LNCAP (cell line): ENCODE results near the gene USP35.

Source experiments
- CTCF ChIP-seq: fragments of 450-650 bp; IDR thresholded peaks from 2 replicates; pipeline ENCODE4 v1.5.1; 2017; ENCODE audit warnings: mild to moderate bottlenecking

Gene USP35

GRCh38 chr11:78188286-78189173 lies at the start of gene USP35, which contains the start of gene KCTD21:
USP35 (plus strand) TSS chr11:78188919; CDS start chr11:78196246, 7,327 bp downstream.
KCTD21 (minus strand) TSS chr11:78188626; CDS start chr11:78174554, 14,072 bp downstream.
- no peak for TF ChIP-seq CTCF

DNA sequence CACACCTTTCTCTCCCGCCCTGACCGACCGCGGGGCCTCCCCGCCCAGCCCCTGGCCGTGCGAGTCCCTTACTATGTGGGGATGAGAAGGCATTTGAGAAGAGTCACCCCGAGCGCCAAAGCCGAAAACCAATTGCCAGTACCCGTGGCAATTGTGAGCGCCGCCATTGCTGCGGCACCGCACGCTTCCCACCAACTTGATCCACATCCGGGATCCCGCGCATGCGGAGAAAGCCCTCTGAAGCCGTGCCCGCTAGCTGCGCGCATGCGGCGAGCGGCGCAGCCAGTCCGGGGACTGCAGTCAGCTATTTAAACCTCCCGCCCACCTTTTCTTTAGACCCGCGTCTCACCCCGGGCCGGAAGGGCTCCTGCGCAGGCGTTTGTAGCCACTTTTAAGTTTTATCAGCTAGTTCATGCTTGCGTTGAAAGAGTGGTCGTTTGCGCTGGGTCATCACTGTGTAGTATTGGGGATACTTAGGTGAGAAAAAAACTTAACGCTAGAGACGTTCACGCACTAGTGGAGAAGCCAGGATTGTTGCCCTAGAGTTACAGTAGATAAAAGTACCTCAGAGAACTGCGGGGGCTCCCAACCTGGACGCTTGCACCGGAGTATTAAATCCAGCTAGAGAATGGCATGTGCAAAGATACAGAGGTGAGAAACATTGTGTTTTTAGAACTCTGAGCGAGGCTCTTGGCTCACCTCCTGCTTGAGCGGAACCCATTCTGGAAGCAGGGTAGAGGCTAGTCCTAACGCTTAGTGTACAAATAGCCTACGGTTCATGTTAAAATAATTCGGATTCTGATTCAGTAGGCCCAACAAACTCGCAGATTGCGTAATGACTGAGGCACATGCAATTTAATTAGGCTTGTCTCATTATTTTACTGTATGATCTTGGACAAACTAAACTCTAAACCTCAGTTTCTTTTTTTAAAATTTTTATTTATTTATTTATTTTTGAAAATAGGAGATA lies 49.0 kb upstream of the USP35 start, which contains the start of gene ALG8:
TSS of gene ALG8 (minus strand) at position 205 of the 970 bp plus-strand sequence. CDS start at position 167, 38 bp downstream.
- no peak for TF ChIP-seq CTCF

DNA sequence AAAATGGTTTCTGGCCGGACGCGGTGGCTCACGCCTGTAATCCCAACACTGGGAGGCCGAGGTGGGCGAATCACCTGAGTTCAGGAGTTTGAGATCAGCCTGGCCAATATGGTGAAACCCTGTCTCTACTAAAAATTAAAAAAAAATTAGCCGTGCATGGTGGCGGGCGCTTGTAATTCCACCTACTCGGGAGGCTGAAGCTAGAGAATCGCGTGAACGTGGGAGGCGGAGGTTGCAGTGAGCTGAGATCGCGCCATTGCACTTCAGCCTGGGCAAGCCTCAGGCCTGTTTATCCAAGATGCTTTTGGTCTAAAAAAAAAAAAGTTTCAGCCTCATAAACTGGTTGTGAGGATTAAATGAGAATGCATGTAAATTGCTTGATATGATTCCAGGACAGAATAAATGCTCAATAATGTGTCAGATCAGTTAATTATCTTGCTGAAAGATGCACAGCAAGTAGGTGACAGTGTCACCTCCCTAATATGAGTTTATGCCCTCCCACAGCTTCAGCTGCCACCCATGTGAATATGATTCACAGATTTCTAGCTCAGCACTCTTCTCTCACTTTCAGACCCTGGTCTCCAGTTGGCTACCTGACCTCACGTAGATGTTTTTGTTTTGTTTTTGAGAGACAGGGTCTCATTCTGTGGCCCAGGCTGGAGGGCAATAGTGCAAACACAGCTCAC lies 48.2 kb upstream of the USP35 start:
- TF ChIP-seq CTCF: no peak

DNA sequence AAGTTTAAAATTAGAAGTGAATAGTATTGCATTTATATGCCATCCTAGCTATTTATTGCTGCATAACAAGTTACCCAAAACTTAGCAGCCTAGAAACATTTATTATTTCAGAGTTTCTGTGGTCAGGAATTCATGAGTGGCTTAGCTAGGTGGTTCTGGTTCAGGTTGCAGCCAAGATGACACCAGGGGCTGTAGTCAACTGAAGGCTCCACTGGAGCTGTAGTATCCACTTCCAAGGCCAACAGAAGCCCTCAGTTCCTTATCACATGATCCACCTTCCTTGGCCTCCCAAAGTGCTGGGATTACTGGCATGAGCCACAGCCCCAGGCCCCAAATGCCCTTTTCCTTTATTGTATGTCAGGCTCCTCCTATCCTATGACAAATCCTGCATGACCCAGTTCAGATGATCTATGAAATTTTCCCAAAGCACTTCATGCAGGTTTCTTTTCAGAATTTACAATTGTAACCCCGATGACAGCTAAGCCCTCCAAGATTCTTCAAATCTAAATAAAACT lies 43.2 kb upstream of the USP35 start:
- no peak for TF ChIP-seq CTCF

- no peak for TF ChIP-seq CTCF
Measured at GRCh38 chr11:78147807-78148206, 40.9 kb upstream of the USP35 start.

- TF ChIP-seq CTCF: no peak
Measured at GRCh38 chr11:78149646-78150045, 39.1 kb upstream of the USP35 start.
